ENCODE data around the gene SLC24A1. TPM values are rescaled to one million over a fixed set of nuclear protein-coding genes. Genes with fewer than 3 reads are reported as not detected.

The SLC24A1 gene
- total RNA-seq, 2 experiments from 2014 or later = 4.3 to 5.4 TPM

DNA sequence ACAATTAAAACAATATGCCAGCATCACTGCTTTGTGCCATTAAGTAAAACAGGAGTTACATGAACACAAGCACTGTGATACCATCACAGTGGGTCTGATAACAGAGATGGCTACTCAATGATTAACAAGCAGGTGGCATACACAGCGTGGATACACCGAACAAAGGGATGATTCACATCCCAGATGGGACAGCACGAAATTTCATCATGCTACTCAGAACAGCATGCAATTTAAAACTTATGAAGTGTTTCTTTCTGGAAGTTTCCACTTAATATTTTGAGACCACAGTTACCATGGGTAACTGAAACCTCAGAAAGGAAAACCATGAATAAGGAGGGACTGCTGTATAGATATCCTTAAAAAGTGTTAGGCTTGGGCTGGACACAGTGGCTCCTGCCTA, 44.5 kb downstream of the SLC24A1 start:
- Mint-ChIP-seq H3K36me3 (ENCODE audit: low read depth) (peaks cover 44% of the 10 kb centered on the region), H3K27me3 (no peaks in the 10 kb centered on the region), H3K27ac (no peak overlapping the region), H3K9me3 (no peaks in the 10 kb centered on the region), H3K4me1 (no peaks in the 10 kb centered on the region), H3K4me3 (no peak overlapping the region)
- ChIA-PET CTCF (no interaction called here), POLR2A (no interaction called here)
- DNase-seq = no peak

DNA sequence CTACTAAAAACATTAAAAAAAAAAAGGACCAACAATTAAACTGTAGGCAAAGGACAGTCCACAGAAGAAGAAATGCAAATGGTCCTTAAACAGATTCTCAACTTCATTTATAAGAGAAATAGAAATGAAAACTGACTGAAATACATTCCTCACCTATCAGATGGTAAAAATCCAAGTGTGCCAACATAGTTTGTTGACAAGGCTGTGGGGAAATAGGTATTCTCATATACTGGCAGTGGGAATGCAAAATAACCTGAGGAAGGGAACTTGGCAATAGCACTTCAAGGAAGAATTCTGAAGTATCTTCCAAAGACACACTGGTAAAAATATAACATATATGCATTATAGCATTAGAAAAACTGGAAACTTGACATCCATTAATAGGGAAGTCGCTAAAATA, 53.8 kb downstream of the SLC24A1 start:
- H3K27ac Mint-ChIP-seq = no peak overlapping the region
- H3K36me3 Mint-ChIP-seq (ENCODE audit: low read depth) = peaks cover 13% of the 10 kb centered on the region
- CTCF ChIA-PET = no interaction called here
- no peak for DNase-seq
- POLR2A ChIA-PET = no interaction called here
- no peak overlapping the region for H3K4me3 Mint-ChIP-seq
- H3K9me3 Mint-ChIP-seq = no peaks in the 10 kb centered on the region
- H3K4me1 Mint-ChIP-seq = no peaks in the 10 kb centered on the region
- H3K27me3 Mint-ChIP-seq = no peaks in the 10 kb centered on the region

DNA sequence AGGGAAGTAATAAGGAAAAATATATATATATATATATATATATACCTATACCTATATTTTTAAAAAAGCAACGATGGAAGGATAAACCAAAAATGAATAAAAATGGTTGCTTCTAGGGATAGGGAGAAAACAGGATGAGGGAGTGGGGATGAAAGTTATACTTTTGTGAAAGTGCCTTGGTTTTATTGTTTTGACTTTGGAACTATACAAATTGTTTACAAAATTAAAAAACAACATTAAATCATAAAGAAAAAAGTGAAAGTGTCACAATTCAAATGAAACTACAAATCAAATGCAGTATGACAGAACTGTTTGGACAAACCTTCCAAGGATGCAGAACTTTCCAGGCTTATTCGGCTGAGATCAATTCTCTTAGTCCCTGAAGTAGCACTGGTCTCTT, 54.4 kb downstream of the SLC24A1 start:
- ChIA-PET POLR2A (no interaction called here), CTCF (interaction anchor here (1.4 kb wide), 1 partner anchor 13 kb away, joined by 4 read pairs; no protein-coding TSS in a partner anchor)
- no peaks in the 10 kb centered on the region for H3K9me3 Mint-ChIP-seq

DNA sequence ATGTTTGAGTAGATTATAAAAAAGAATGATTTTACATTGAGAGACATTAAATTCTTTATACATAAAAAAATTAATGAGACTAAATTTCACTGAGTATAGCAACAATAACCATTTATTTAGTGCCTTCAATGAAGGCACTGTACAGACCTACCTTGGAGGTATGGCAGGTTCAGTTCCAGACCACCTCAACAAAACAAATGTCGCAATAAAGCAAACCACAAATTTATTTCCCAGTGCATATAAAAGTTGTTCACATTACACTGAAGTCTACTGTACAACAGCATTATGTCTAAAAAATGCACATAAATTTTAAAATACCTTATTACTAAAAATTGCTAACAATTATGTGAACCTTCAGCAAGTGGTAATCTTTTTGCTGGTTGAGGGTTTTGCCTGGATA, 58.8 kb downstream of the SLC24A1 start:
- Mint-ChIP-seq H3K36me3 (ENCODE audit: low read depth) (peaks cover 7% of the 10 kb centered on the region), H3K27me3 (no peaks in the 10 kb centered on the region), H3K9me3 (no peaks in the 10 kb centered on the region), H3K4me1 (peaks cover 3% of the 10 kb centered on the region), H3K27ac (no peak overlapping the region), H3K4me3 (no peak overlapping the region)
- no peak for DNase-seq
- CTCF ChIA-PET = no interaction called here
- POLR2A ChIA-PET = no interaction called here

More for the DNA sequence above, 54.4 kb downstream of the SLC24A1 start:
- no peak overlapping the region for H3K27ac Mint-ChIP-seq
- H3K4me1 Mint-ChIP-seq = no peaks in the 10 kb centered on the region
- H3K36me3 Mint-ChIP-seq (ENCODE audit: low read depth) = peaks cover 8% of the 10 kb centered on the region
- H3K4me3 Mint-ChIP-seq = no peak overlapping the region
- no peaks in the 10 kb centered on the region for H3K27me3 Mint-ChIP-seq
- DNase-seq = no peak

DNA sequence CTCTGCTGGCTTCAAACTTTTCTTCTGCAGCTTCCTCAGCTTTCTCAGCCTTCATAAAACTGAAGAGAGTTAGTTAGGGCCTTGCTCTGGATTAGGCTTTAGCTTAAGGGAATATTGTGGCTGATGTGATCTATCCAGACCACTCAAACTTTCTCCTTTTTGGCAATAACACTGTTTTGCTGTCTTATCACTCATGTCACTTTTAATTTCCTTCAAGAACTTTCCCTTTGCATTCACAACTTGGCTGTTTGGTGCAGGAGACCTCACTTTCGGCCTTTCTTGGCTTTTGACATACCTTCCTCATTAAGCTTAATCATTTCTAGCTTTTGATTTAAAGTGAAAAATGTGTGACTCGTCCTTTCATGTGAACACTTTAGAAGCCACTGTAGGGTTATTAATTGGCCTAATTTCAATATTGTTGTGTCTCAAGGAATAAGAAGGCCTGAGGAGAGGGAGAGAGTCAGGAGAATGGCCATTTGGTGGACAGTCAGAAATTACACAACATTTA, 60.7 kb downstream of the SLC24A1 start:
- H3K9me3 Mint-ChIP-seq = no peaks in the 10 kb centered on the region
- no peak overlapping the region for H3K27ac Mint-ChIP-seq
- ChIA-PET POLR2A (interaction anchor here (1.2 kb wide), 1 partner anchor 30 kb away, joined by 4 read pairs; no protein-coding TSS in a partner anchor), CTCF (interaction anchor here (1.1 kb wide), 1 partner anchor 14 kb away, joined by 4 read pairs; no protein-coding TSS in a partner anchor)
- no peak overlapping the region for H3K4me3 Mint-ChIP-seq
- H3K36me3 Mint-ChIP-seq (ENCODE audit: low read depth) = peaks cover 12% of the 10 kb centered on the region
- H3K27me3 Mint-ChIP-seq = no peaks in the 10 kb centered on the region
- no peak for DNase-seq
- H3K4me1 Mint-ChIP-seq = peaks cover 3% of the 10 kb centered on the region

DNA sequence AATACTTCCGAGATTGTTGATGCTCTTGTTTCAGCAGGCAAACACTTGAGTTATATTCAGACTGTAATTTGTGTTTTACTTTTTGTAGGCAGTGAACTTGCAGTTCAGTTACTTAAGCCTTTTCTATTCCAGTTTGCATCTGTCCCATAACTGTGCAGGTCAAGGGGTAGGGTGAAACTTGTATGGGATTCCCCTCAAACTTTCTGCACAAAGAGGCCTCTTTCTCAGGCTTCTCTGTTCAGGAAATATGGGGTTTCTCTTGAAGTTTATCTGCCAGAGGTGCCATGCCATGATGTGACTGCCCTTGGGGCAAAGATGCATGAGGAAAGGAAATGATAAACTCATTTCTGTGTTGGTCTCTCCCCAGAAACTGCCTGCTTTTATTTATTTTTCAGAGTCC, 66.7 kb downstream of the SLC24A1 start:
- no peak for DNase-seq
- H3K27ac Mint-ChIP-seq = no peak overlapping the region
- H3K9me3 Mint-ChIP-seq = no peaks in the 10 kb centered on the region
- CTCF ChIA-PET = no interaction called here
- peaks cover 3% of the 10 kb centered on the region for H3K4me1 Mint-ChIP-seq
- POLR2A ChIA-PET = no interaction called here
- H3K4me3 Mint-ChIP-seq = no peak overlapping the region
- peaks cover 53% of the 10 kb centered on the region for H3K36me3 Mint-ChIP-seq (ENCODE audit: low read depth)
- no peaks in the 10 kb centered on the region for H3K27me3 Mint-ChIP-seq

DNA sequence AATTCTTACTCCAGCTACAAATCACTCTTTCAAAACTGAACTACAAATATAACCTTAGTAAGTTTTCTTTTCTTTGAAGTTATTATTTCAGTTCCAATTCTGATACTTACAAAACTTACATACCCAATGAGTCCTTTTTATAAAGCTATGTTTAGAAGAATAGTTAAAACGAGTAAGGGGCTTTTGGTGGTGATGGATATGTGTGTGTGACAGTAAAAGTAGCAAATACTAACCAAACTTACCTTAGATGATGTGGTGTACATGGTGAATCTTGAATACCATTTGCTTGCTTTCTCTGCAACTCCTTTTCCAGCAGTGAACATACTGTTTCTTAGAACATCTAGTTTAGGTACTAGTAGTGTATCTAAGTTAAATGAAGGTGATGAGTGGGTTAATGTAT, 68.4 kb downstream of the SLC24A1 start:
- H3K27me3 Mint-ChIP-seq = no peaks in the 10 kb centered on the region
- no peak overlapping the region for H3K27ac Mint-ChIP-seq
- no peaks in the 10 kb centered on the region for H3K4me1 Mint-ChIP-seq
- no peak for DNase-seq
- ChIA-PET POLR2A (no interaction called here), CTCF (interaction anchor here (0.9 kb wide), 1 partner anchor 194 kb away, joined by 4 read pairs; no protein-coding TSS in a partner anchor)
- H3K4me3 Mint-ChIP-seq = no peak overlapping the region
- H3K36me3 Mint-ChIP-seq (ENCODE audit: low read depth) = peaks cover 52% of the 10 kb centered on the region
- no peaks in the 10 kb centered on the region for H3K9me3 Mint-ChIP-seq

DNA sequence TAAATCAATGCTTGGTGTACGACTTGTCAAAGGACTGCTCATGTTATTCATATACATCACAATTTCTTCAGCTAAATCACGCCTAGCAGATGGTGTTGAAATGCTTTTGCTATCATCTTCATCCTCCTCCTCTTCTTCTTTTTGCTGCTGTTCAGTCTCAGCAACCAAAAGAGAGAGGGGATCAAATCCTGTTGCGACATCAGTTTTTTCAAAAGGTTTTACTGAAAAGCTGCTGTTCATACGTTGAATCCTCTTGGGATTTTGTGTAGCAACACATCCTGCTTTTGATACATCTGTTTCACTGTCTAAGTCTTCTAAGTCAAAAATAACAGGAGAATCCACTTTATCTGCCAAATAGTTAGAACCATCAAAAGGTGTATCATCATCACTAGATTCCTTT, 69.0 kb downstream of the SLC24A1 start:
- CTCF ChIA-PET = interaction anchor here (0.9 kb wide), 1 partner anchor 194 kb away, joined by 4 read pairs; no protein-coding TSS in a partner anchor
- no peaks in the 10 kb centered on the region for H3K9me3 Mint-ChIP-seq
- POLR2A ChIA-PET = no interaction called here
- H3K4me1 Mint-ChIP-seq = no peaks in the 10 kb centered on the region
- H3K36me3 Mint-ChIP-seq (ENCODE audit: low read depth) = peaks cover 50% of the 10 kb centered on the region
- DNase-seq = no peak
- H3K27ac Mint-ChIP-seq = no peak overlapping the region
- H3K4me3 Mint-ChIP-seq = no peak overlapping the region
- no peaks in the 10 kb centered on the region for H3K27me3 Mint-ChIP-seq

DNA sequence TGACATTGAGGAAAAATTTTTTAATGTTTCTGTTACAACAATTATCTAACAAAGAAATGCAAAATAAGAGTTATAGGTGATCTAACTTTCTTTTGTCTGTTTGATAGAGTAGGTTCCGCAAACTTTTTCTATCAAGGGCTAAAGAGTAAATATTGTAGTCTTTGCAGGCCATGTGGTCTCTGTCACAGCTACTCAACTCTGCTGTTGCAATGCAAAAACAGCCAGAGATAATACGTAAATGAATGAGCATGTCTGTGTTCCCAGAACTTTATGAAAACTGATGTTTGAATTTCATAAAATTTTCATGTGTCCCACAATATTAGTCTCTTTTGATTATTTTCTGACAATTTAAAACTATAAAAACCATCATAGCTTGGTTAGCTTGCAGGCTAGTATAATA, 73.3 kb downstream of the SLC24A1 start:
- no peaks in the 10 kb centered on the region for H3K4me1 Mint-ChIP-seq
- POLR2A ChIA-PET = no interaction called here
- CTCF ChIA-PET = no interaction called here
- DNase-seq = no peak
- H3K4me3 Mint-ChIP-seq = no peak overlapping the region
- H3K36me3 Mint-ChIP-seq (ENCODE audit: low read depth) = peaks cover 33% of the 10 kb centered on the region
- no peaks in the 10 kb centered on the region for H3K27me3 Mint-ChIP-seq
- no peaks in the 10 kb centered on the region for H3K9me3 Mint-ChIP-seq
- H3K27ac Mint-ChIP-seq = no peak overlapping the region

Other genes starting within 250 kb of the SLC24A1 start
- gene IGDCC3, start 243.9 kb upstream of the SLC24A1 start, total RNA-seq = not detected
- under 1 TPM; 0.06 to 0.12 TPM for gene IGDCC4, start 199.0 kb upstream of the SLC24A1 start, total RNA-seq
- 10 to 100 TPM; 42.8 to 45.4 TPM for gene DPP8, start 104.2 kb upstream of the SLC24A1 start, total RNA-seq
- 10 to 100 TPM; 31.3 to 32.8 TPM for gene HACD3, start 91.5 kb upstream of the SLC24A1 start, total RNA-seq
- 10 to 100 TPM; 38.4 to 46.8 TPM for gene INTS14, start 10.8 kb upstream of the SLC24A1 start, total RNA-seq
- gene DENND4A, start 170.4 kb downstream of the SLC24A1 start, total RNA-seq = 10 to 100 TPM; 30.9 to 40.2 TPM
- gene RAB11A, start 247.6 kb downstream of the SLC24A1 start, total RNA-seq = 100 to 1,000 TPM; 168 to 169 TPM

Data from activated CD4-positive, alpha-beta T cell treated with anti-CD3 and anti-CD28 coated beads, Interleukin-2, amount 10 ng/mL, durations not matched to agents 7 days and 5 days (primary cell).